Stimulated activated CD4-positive, alpha-beta T cell treated with anti-CD3 and anti-CD28 coated beads, TNF-alpha, amount 100 ng/mL, for 24 hours (primary cell): Measurements from ENCODE around the gene SLC17A1.

Source experiments
- DNase-seq, 3 experiments: peaks; one replicate each; pipeline ENCODE4 v3.0.0-alpha.2; 2020; ENCODE audit warnings: low read depth in 3 of 3

The SLC17A1 gene

GRCh38 chr6:25832670-25833069 lies 818 bp upstream of the SLC17A1 start:
- DNase-seq = no peak

GRCh38 chr6:25832307-25832662 lies 433 bp upstream of the SLC17A1 start:
- DNase-seq = no peak

DNA sequence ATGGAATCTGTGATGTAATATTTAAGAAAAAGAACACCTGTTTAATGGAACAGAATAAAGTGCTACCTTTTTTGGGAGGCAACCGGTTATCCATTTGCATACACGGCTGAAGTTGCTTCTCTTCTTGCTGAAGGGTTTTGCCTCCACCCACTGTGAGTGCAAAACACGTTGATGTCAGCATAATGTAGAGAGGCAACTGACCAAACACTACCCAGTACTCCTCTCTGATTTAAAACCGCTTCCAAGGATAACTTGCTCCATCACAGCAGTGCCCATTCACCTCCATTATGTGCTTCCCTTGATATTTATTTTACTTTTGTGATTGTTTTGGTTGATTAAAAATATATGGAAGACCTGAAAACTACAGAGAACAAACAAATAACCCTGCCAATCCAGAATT lies 1.4 kb downstream of the SLC17A1 start:
- DNase-seq = no peak

DNA sequence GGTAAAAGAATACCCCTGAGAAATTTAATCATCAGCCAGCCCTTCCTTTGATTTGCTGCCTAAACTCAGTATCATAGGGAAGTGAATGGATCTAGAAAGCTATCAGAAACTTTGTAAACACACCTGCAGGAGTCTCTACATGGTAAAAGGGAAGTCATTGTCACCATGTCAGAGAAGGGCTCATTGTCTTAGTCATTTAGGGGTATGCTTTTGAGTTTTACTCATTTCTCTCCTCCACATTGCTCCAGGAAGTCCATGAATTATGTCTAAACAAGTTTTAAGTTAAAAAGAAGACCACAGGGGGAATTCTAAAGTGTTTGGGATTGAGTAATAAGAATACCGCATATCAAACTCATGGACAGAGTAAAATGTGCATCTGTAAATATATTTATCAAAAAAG lies 2.5 kb downstream of the SLC17A1 start:
- DNase-seq = no peak

DNA sequence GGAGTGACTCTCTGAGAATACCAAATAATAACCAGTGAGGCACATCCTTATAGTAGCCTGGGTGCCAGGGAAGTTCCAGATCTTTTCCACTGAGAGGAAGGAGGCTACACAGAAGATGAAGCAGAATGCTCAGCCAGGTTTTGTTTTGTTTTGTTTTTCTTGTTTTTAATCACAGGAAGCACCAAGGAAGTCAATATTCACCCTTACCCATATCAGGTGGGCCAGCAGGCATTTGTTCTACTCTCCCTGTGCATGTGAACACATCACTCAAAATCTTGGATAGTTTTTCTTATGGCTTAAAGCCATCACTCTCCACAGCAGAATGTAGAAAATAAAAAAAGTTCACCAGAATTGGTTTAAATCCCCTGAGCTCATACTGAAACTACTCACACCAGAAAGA lies 10.5 kb downstream of the SLC17A1 start:
- no peak for DNase-seq

- no peak for DNase-seq
Observed at GRCh38 chr6:25816252-25816651, 15.6 kb downstream of the SLC17A1 start.

GRCh38 chr6:25815194-25815593 lies 16.7 kb downstream of the SLC17A1 start:
- no peak for DNase-seq

DNA sequence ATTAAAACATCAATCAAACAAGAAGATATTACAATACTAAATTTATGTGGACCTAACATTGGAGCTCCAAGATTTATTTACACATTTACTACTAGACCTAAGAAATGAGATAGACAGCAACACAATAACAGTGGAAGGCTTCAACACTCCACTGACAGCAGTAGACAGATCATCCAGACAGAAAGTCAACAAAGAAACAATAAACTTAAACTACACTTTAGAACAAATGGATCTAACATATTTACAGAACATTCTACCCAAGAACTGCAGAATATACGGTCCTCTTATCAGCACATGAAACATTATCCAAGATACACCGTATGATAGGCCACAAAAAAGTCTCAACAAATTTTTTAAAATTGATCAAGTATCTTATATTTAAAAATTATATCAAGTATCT lies 27.0 kb downstream of the SLC17A1 start:
- DNase-seq = no peak

- no peak for DNase-seq
Observed at GRCh38 chr6:25801436-25801835, 30.4 kb downstream of the SLC17A1 start.

DNA sequence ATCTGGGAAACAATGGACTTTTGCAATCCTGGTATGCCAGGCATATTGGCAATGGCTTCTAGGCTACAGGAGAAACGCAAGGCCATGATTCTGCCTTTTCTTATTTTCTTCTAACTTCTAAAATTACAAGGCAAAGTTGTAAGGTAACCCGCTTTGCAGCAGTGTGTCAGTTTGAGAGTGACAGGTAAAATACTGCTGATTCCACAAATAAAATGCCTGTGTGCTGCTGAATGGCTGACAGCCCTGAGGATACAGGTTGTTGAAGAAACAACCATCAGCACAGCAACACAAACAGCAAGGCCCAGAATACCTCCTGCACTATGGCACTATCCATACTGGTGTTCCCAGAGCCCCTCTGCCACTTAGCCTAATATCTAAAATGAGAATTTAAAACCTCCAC lies 37.1 kb downstream of the SLC17A1 start:
- DNase-seq = no peak

DNA sequence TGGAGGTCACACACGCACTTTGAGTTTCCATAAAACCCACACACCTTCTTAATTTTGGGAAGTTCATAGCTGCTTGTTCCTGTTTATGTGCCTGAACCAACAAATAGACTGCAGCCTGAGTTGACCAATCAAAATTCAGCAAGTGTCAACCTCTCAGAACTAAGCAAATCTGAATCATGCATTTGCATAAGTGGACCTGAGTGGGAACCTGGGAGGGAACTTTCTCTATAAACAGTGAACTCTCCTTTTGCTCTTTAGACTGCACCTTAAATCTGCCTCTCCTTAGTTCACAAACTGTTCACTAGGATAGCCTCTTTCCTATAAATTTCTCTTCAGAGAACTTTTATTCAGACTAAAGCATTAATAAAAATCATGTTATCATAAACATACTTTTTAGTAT lies 37.9 kb downstream of the SLC17A1 start:
- DNase-seq = no peak

DNA sequence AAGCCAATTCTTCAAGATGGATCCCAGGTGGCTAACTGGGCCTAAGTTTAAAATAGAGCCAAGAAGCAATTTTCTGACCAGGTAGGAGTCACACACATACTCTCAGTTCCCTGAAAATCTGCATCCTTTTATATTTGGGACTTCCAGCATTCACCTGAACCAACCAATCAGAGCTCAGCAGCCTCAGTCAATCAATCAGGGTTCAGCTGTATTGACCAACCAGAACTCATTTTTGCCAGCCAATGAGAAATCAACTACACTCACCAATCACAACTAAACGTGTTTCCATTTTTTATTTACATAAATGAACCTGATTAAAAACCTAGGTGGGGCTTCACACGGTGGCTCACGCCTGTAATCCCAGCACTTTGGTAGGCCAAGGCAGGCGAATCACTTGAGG lies 39.8 kb downstream of the SLC17A1 start:
- no peak for DNase-seq

GRCh38 chr6:25789475-25789874 lies 42.4 kb downstream of the SLC17A1 start:
- no peak for DNase-seq

GRCh38 chr6:25788305-25788922 lies 43.4 kb downstream of the SLC17A1 start:
- peak; percentile 4 to 30 (median 7) for DNase-seq

- no peak for DNase-seq
Observed at GRCh38 chr6:25787428-25787827, 44.4 kb downstream of the SLC17A1 start.

GRCh38 chr6:25781134-25781533 lies 50.7 kb downstream of the SLC17A1 start:
- no peak for DNase-seq

- DNase-seq = no peak
Observed at GRCh38 chr6:25777856-25778649, 53.8 kb downstream of the SLC17A1 start.

DNA sequence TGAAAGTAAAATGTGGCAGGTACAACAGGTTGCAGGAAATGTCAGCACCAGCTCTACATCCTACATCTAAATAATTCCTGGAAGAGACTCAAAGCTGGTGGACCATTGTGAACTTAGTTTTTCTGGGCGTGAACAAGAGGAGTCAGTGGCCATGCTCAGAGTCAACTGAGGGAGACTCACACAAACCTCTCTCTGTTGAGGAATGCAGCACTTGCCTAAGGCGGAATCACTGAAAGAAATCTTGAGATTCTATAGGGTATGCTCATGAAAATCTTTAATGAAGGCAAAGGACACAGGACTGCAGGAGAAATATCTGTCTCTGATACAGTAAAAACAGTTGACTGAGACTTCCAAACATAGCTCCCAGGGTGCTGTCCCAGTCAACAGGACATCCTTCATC lies 54.8 kb downstream of the SLC17A1 start:
- DNase-seq = no peak

DNA sequence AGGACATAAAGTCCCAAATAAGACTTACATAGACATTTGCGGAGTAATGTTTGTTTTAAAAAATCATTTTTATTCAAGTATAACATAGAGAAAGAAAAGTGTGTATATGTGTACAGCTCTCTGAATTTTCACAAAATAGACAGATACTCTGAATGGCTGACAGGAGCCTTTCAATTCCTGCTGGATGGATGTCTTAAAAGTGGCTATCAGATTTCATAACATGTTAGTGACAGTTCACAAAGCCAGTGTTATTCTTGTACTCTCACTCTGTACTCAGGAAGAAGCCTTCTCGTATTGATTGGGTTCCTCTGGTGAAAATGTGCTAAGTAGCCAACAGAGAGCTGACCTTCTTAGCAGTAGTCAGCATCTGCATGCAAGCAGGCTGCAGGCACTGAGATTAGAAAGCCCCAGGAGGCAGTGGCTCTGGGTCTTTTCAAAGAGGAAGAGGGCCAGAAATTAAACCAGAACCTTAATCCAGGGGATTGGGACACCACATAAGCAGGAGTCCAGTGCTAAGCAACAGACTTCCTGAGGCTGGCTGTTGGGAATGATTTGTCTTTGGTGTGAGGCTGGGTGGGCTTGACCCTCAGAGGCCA lies 57.6 kb downstream of the SLC17A1 start:
- DNase-seq = no peak

- DNase-seq = no peak
Observed at GRCh38 chr6:25769983-25770382, 61.9 kb downstream of the SLC17A1 start.

DNA sequence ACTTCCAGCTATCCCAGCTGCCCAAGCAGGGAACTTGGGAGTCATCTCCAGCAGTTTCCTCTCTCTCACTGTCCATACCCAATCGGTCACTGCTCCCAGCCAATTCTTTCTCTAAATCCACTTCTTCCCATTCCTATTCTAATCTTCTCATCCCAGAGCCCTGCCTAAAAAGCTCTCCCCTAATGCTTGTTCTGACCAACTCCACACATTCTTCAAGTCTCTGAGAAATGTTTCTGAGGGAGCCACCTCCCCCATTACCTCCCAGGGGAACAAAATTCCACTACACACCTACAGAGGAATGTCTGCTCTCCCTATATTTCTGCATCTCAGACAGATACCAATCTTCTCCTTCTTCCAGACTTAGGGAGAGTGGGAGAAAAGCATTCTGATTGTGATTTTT lies 63.3 kb downstream of the SLC17A1 start:
- DNase-seq = no peak

- no peak for DNase-seq
Observed at GRCh38 chr6:25764611-25765010, 67.2 kb downstream of the SLC17A1 start.

GRCh38 chr6:25757936-25758642 lies 73.8 kb downstream of the SLC17A1 start:
- DNase-seq = no peak
